Fibroblast of the aortic adventitia (primary cell): ENCODE data around the gene CACNA1D. TPM values are rescaled to one million over a fixed set of nuclear protein-coding genes. Genes with fewer than 3 reads are reported as not detected.

ENCODE experiments used
- DNase-seq: peaks from one replicate; pipeline ENCODE4 v3.0.0-alpha.2; 2010; ENCODE audit warnings: low read depth
- H3K4me3 ChIP-seq: 2 replicates; pipeline ENCODE4 v1.5.1; 2011; ENCODE audit warnings: low read depth, mild to moderate bottlenecking, control low read depth, low read length, moderate library complexity
- CTCF ChIP-seq: IDR thresholded peaks from 2 replicates; pipeline ENCODE4 v1.5.1; 2011; ENCODE audit warnings: mild to moderate bottlenecking, low read length, control low read depth, inconsistent platforms; ENCODE audit not compliant: insufficient read depth
- total RNA-seq: library from RNA; depleted of rRNA; stranded (reverse); fragments of >200 nt; gene quantifications from 2 replicates; pipeline ENCODE4 v1.2.3, GENCODE V29; 2012; ENCODE audit warnings: low replicate concordance

Gene CACNA1D
- total RNA-seq, 1 donor: 1.9 TPM

- no peak for TF ChIP-seq CTCF
- DNase-seq: no peak
- no peak overlapping the region for H3K4me3 ChIP-seq
Observed at GRCh38 chr3:53813876-53814275, 319.5 kb downstream of the CACNA1D start.

GRCh38 chr3:53815067-53815466, 320.7 kb downstream of the CACNA1D start:
- DNase-seq: no peak
- H3K4me3 ChIP-seq: no peak overlapping the region
- no peak for TF ChIP-seq CTCF

DNA sequence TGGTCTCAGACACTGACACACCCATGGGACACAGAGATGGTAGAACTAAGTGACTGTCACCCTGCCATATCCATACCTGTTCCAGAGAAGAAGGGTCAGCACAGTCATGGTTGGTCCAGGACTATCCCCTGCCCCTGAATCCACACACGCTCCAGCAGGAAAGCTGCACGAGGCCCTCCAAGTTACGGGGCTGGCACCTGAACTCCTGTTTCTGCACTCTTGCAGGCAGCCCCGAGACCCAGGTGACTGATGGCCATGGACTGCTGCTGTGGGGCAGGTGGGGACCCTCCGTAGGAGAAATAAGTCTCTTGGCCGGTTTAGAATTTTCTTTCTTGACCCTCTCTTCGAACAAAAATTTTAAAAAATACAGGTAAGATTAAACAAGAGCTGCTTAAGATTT, 321.2 kb downstream of the CACNA1D start:
- TF ChIP-seq CTCF: no peak
- no peak overlapping the region for H3K4me3 ChIP-seq
- no peak for DNase-seq

DNA sequence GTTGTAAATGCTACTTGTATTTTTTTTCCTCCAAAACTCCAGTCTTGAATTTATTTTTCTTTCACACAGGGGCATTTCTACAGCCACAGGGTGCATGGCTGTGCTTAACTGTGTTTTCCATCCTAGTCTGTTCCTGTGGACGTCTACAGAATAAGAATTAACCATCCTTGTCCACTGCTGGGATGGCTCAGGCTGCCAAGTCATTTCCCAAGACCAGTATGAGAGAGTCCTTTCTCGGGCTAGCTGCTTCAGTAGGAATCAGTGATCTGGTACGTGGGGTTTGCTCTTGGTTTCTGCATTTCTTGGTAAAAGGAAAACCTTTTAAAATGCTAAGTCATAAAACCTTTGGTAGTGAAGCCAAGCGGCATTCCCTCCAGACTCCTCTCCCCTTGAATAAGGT, 322.0 kb downstream of the CACNA1D start:
- no peak overlapping the region for H3K4me3 ChIP-seq
- no peak for TF ChIP-seq CTCF
- DNase-seq: no peak

DNA sequence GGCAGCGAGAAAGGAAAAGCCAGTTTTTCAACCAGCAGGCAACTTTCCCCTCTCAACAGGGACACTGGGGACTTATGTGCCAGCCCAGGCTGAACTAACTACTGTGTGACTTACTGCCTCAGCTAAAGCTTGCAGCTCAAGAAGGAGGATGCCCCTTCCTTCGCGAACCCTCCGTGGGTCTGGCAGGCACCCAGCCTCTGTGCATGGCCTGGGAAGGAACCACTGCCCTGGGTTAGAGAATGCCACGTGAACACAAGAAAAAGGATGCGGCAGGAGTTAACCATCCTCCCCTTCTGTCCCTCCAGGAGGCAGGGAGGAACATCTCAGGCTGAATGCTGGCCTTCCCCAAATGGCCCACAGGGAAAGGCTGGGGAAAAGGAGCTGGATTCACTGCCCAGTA, 322.8 kb downstream of the CACNA1D start:
- TF ChIP-seq CTCF: no peak
- DNase-seq: no peak
- no peak overlapping the region for H3K4me3 ChIP-seq

GRCh38 chr3:53817809-53818208, 323.4 kb downstream of the CACNA1D start:
- no peak for DNase-seq
- TF ChIP-seq CTCF: no peak
- H3K4me3 ChIP-seq: no peak overlapping the region

- no peak overlapping the region for H3K4me3 ChIP-seq
- TF ChIP-seq CTCF: no peak
- DNase-seq: no peak
Observed at GRCh38 chr3:53818221-53819162, 324.1 kb downstream of the CACNA1D start.
